ENCODE data around the gene MMUT.
"Not testable (repeated sequence)": the region's sequence is repeated elsewhere in the genome, so short reads cannot be mapped to it uniquely, and the experiment has no call there.

DNA sequence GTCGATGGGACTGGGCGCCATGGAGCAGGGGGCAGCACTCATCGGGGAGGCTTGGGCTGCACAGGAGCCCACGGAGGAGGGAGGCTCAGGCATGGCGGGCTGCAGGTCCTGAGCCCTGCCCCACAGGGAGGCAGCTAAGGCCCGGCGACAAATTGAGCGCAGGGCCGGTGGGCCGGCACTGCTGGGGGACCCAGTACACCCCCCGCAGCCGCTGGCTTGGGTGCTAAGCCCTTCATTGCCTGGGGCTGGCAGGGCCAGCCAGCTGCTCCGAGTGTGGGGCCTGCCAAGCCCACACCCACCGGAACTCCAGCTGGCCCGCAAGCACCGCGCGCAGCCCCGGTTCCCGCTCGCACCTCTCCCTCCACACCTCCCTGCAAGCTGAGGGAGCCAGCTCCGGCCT is 18.8 kb upstream of the MMUT start:
- not testable (repeated sequence) for TF ChIP-seq ZNF274 (IDR thresholded peaks at IDR 0.05; ENCODE audit: low read depth, low read length); POLR2A (IDR thresholded peaks at IDR 0.05; ENCODE audit: borderline replicate concordance, extremely low read depth, insufficient read depth, insufficient read length); YY1 (IDR thresholded peaks at IDR 0.05; ENCODE audit: extremely low read depth, insufficient replicate concordance, low read depth, low read length); FOSL1 (IDR thresholded peaks at IDR 0.05; ENCODE audit: low read depth); ELF1 (IDR thresholded peaks at IDR 0.05; ENCODE audit: borderline replicate concordance, low read depth); POLR2AphosphoS5 (IDR thresholded peaks at IDR 0.05; ENCODE audit: low read depth, low read length)
- TF ChIP-seq, protein P1, sequence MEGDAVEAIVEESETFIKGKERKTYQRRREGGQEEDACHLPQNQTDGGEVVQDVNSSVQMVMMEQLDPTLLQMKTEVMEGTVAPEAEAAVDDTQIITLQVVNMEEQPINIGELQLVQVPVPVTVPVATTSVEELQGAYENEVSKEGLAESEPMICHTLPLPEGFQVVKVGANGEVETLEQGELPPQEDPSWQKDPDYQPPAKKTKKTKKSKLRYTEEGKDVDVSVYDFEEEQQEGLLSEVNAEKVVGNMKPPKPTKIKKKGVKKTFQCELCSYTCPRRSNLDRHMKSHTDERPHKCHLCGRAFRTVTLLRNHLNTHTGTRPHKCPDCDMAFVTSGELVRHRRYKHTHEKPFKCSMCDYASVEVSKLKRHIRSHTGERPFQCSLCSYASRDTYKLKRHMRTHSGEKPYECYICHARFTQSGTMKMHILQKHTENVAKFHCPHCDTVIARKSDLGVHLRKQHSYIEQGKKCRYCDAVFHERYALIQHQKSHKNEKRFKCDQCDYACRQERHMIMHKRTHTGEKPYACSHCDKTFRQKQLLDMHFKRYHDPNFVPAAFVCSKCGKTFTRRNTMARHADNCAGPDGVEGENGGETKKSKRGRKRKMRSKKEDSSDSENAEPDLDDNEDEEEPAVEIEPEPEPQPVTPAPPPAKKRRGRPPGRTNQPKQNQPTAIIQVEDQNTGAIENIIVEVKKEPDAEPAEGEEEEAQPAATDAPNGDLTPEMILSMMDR (IDR thresholded peaks at IDR 0.05 in 2 of 3, conservative IDR thresholded peaks at IDR 0.05 in 1 of 3; ENCODE audit: borderline replicate concordance in 1 of 3, insufficient read depth in 1 of 3, low read depth in 2 of 3, low read length in 2 of 3) = not testable (repeated sequence)

Measured in HCT116 (cell line).